SW480 (cell line): ENCODE results near the gene ASPG.
A peak's percentile ranks its signal among the peaks of the same experiment; 100 is the strongest.

Source experiments
- DNase-seq: peaks from one replicate; pipeline ENCODE4 v3.0.0-alpha.2; 2016; ENCODE audit warnings: low spot score

Gene ASPG

DNA sequence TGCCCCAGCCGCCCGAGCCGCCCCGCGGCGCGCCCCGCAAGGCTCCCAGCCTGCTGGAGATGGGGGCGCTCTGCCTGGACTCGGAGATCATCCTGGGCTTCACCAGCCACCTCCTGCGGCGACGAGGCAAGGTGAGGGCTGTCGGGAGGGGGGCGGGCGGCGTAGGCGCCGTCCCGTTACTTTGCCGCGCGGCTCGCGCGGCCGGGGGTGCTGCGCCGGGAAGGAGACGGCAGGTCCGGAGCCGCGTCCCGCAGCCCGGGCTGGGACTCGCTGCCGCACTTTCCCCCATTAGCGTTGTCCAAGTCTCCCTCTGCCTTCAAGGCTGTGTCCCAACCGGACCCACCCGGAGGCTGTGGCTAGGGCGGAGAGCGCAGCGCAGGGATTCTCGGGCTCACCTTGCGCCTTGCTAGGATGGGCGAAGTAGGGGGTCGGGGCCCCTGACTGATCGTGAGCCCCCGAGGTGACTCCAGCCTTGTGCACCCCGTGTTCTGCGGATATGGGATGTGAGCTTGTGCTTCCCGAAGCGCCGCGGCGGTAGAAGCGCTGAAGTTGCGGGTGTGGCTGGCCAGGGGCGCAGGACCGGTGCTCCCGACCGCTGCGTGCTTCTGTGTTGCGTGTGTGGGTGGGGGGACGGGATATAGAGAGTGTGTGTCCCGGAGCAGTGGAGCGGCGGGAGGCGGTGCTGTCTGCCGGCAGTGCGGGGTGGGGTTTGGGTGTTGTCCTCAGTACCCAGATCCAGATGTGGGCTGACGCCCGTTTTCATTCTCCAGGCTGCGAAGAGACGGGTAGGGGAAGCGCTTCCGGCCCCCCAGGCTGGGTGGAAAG is 51.2 kb downstream of the ASPG start:
- no peak for DNase-seq

DNA sequence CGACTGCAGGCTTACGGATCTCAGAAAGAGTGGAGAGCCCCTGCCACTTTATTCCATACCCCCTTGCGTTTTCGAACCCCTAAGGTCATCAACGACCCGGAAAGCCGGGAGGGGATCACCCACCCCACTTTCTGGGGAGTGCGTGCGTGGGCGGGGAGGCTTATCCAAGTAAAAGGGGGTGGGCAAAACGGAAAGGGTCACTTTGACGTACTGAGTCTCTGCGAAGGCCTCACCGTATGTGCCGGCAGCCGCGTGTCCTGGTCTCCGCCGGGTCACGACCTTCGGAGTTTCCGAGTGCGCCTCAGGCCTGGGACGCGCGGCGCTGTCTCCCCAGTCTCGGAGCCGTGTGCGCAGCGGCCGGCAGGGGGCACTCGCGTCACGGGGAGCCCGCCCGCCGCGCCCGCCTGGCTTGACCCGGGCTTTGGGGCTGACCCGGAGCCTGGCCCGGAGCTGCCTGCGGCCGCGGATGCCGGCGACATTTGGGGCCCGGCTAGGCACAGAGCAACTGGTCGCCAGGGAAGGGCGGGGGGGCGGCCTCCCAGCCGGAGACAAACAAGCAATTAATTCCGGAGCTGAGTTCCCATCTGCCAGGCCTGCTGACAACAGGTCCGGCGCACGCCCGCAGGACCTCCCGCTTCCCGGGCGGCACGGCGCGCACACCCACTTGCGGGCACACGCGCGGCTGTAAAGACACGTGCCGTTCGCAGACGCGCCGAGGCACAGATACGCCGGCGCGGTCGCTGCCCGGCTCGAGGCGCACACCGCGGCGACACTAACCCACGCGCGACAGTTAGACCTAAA is 52.0 kb downstream of the ASPG start:
- peak; percentile 82 for DNase-seq

DNA sequence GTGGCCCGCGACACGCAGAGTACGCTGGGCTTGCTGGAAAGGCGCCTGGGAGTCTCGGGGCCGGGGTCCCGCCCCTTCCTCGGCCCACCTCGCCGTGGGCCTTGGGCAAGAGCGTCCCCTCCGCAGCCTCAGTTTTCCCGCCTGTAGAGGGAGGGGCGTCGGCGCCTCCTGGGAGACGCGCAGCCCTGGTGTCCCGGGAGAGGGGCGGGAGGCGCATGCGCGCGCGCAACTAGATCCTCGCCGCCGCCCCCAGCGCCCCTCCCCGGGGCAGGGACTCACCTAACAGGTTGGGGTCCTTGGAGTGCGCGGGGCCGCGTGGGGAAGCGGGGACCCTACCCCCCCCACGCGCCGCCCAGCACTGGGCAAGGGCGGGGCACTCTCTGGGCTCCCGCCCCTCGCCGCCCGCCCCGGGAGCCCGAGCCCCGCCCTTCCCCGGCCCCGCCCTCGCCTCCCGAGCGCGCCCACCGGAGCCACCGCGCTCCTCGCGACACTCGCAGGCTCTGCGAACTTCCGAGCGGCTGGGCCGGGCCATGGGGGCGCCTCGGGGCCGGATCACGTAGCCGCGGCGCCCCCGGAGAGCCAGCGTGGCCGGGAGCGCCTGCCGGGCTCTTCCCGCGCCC is 52.7 kb downstream of the ASPG start, which contains the start of gene KIF26A:
Gene KIF26A, plus strand, starts transcription at position 490 of the 620 bp plus-strand sequence. CDS start 136 bp downstream, outside the sequence.
- DNase-seq, result peak; percentile 48

- DNase-seq, result no peak
Measured at GRCh38 chr14:104138718-104139459, 53.4 kb downstream of the ASPG start.

- DNase-seq, result no peak
Measured at GRCh38 chr14:104139460-104140212, 54.1 kb downstream of the ASPG start.

DNA sequence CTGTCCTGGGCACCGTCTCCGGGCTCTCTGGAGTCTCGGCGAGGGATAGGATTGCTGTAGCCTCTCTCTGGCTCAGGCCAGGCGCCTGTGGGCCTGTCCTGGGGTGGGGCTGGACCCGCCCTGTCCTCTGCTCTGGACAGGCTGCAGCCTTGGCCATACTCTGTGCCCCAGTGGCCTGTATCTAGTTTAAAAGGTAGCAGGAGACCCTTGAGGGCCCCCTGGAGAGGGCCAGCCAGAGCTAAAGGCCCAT is 54.6 kb downstream of the ASPG start:
- DNase-seq, result no peak

DNA sequence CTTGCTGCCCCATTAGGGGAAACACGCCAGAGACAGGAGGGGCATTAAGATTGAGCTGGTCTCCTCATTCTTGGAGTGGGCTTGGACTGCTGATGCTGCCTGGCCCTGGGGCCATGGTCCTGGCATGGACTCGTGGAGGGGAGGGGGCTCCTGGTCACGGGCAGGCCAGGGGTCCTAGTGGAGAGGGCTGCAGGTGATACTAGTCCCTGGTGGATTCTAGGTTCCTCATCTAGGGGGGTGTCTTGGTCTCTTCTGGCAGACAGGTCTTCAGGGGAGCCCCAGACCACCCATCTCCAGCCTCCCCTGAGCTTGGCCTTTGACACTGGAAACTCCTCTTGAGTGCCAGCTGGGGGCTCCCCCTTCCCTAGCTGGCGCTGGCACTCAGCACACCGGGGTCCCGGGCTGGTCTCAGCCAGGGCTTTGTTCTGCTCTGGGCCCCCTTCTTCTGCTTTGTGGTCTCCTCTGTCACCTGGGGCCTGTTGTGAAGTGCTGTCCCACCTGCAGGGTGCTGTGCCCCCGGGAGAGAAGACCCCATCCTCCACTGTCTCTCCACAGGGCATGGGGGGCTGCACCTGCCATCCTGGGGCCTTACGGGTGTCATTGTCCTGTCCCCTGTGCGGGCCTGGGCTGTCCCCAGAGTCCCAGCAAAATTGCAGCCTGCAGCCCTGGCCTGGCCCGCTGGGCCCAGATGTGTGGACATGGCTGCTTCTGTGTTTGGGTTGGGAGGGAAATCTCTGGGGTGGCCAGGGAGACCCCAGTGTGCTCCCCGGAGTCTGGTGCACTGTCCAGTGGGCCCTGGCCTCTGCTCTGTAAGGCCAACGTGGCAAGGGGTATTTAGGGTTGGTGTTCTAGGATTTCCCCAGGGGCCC is 55.2 kb downstream of the ASPG start:
- no peak for DNase-seq

- DNase-seq, result no peak
Measured at GRCh38 chr14:104141621-104142091, 56.2 kb downstream of the ASPG start.

DNA sequence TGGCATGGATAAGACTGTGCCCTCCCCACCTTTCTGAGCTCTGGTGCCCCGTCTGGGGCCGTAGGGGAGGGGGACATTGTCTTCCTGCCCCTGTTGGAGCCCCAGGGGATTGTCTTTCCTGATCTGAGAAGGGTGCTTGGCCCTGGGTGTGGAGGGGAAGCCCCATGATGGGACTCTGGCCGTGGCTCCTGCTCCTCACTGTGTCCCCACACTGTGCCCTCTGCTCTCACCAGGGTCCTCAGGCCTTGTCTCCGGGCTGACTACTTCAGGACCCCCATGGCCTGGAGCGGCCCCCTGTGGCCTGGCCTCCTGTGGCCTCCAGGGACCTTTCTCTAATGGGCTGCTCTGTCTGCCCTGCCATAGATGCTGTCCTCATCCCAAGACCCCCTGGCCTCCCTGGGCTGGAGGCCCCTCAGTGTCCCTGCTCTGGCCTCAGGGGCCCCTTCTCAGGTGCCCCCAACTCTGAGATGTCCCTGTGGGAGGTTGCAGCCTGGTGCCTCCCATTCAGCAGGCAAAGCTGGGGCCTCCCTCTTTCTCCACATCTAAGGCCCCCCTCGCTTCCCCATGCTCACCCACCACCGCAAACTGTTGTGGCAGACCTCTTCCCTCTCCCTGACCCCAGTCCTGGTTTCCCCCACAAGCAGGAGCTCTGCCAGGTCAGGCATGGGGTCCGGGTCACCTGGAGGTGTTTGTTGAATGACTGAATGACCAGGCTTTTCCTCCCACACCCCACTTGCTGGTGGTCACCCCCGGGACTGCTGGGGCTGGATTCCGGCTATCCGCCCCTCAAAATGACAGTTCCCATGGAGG is 56.8 kb downstream of the ASPG start:
- DNase-seq, result no peak

DNA sequence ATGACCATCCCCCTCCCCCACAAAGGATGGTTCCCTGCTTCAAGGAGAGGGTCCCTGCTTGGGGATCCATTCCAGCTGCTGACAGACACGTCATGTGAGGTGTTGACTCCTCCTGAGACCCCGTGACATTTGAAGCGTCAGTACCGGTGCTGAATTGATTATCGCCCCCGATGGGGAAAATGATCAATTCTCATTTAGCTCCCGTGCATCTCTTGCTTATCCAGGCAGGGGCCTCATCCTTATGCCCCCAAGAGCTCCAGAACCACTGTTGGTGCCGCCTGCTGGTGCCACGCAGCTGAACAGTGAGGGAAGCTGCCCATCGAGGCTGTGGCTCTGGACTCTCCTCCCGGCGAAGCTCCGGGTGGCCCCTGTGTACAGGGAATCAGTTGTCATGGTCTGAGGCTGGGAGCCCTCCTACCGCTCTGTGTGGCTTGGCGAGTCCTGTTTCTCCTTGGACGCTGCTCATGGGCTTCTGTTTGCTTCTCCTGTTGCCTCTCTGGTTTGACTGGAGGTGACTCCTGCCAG is 57.5 kb downstream of the ASPG start:
- no peak for DNase-seq

DNA sequence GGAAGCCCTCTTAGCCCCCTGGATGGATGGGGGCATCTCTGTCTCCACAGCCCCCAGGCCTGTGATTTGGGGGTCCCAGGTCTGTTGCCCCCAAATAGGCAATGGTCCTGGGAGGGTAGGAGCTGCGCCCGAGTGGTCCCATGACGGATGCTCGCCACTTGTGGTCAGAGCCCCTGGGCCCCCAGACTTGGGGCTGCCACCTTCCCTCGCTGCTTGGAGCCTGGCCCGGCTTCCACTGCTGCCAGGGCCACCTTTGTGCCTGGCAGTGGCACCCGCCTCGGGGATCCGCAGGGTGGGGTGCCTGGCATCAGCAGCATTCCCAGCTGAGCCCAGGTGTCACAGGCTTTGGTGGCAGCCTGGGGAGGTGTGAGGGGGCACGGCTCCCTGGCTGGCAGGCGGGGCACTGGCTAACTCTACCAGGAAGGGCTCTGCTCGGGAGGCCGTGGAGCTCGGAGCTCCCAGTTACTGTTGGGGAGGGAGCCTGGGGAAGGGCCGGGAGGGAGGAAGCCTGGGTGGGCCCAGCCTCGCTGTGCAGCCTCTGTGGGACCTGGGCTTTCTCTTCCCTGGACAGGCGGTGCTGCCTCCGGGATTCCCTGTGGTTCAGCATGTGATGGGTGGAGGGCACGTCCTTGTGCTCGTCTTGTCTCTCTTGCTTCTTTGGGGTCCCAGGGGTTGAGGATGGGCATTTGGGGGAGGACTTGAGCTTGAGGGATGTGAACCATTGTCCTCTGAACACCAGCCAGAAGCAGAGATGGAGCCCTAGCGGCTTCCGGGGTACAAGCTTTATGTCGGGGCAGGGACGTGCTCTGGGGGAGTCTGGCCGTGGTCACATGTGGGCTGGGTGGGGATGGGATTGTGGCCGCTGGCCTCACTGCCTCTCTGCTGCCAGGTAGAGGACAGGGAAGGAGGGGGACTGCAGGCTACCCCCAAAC is 58.3 kb downstream of the ASPG start:
- DNase-seq, result no peak

DNA sequence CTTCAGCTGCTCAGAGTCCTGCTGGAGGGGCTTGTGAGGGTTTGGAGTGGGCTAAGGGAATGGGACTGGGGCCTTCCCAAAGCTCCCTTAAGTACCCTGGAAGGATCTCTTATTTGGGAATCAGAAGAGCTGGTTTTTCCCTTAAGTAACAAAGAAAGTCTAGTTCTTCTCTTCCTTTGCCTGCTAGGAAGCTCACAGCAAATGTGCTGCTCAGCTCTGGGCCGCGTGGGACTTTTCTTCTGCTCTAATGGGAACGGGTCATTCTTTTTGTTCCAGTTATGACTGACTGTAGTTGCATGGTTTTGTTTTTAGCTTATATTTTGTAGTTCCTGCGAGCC is 58.9 kb downstream of the ASPG start:
- no peak for DNase-seq

DNA sequence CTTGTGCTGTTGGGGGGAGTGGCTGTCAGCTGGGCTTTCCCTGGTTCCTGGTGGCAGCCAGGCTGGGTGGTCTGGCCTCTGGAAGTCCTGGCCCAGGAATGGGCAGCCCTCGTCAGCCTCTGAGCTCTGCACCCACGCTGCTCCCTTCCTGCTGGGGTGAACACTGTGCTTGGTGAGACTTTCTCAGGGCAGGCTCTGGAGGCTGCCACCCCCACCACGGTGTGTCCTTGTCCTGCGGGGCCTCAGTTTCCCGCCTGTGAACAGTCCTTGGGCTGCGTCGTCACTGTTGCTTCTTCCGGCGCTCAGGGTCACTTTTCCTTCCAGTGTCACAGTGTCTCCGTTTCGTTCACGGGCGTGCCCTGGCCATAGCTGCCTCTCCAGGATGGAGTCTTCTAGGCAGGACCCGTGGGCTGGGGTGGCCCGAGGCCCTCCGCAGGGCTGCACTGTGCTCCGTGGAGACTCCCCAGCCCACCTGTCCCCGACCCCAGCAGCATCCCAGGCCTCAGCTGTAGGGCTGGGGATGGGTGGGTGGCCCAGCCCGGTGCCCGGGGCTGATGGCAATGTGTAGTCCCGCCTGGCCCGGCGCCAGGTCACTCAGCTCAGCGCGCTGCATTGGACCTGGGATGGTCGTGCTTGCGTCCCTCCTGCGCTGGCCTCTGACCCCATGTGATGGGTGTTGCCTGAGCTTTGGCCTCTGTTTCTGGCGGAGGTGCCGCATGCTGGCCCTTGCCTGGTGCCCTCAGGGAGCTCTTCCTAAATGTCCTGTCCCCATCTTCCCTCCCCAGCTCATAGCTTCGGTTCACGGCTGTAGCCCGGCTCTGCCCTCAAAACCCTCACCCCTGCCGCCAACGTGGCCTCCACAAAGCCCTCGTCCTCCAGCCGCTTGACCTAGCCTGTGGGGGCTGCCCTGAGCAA is 59.7 kb downstream of the ASPG start:
- no peak for DNase-seq

DNA sequence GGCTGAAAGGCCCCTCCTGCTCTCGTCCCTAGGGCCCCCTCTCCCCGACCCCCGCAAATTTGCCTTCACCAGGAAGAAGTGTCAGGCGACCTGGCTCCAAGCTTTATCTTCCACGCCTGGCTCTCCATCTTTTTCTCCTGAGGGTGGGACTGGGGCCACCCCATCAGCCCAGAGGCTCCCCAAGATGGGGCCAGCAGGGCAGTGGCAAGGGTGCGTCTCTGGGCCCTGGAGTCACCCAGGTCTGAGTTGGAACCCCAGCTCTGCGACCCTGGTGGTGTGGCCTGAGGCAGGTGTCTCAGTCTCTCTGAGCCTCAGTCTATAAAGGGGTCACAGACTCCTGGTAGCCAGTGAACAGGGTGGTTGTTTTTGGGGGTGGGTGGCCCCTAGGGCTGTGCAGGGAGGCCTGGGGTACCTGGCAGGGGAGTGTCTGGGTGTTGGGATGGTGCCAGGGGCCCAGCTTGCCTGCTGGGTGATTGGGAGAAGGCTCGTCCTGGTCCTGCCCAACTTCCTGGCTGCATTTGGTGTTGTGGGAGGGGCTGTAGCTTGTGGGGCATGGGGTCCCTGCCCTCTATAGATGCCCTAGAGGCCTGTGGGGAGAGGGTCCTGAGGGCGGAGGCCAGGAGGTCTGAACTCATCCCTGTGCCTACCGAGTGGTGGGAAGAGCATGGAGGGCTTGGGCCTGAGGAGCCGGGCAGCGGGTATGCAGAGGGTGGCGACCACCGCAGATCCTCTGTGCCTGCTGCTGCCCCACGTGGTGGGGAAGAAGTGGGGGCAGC is 60.5 kb downstream of the ASPG start:
- DNase-seq, result no peak

DNA sequence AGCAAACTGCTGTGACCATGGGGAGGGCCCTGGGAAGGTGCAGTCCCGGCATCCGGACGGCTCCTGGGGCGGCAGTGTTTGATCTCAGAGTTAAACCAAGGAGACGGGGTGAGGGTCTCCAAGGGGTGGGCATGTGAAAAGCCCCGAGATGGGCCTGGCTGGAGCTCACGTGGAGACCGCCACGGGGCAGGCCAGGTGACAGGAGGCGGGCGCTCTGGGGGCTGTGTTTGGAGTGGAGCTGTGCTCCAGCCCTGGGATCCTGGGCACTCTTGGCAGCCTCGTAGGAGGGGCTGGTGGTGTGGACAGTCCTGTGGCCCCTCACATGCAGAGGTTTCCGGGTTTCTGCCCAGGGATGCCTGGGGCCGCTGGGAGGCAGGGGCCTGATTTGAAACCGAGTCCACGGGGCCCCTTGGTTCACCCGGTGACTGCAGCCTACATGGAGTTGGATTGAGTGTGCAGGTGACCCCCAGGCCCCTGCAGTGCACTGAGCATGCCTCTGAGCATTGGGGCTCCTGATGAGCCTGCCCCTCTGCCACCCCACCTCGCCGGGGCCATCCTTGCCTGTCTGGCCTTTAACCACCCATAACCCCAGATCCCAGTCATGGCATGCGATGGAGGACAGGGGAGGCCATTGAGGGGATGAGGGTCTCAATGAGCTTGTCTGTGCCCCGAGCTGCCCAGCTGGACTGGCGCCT is 61.3 kb downstream of the ASPG start:
- no peak for DNase-seq
